WTC11 (cell line): ENCODE data around the gene NKD1.

Experiments
- ATF3 ChIP-seq: sonication (generic); formaldehyde crosslinking; conservative IDR thresholded peaks from 2 replicates; pipeline ENCODE4 v1.8.1; 2022; ENCODE audit warnings: mild to moderate bottlenecking, missing genetic modification reagents
- FOXP4 ChIP-seq: sonication (generic); formaldehyde crosslinking; IDR thresholded peaks from 2 replicates; pipeline ENCODE4 v1.8.0; 2022; ENCODE audit warnings: mild to moderate bottlenecking, missing genetic modification reagents
- MYBL2 ChIP-seq: sonication (generic); formaldehyde crosslinking; IDR thresholded peaks from 2 replicates; pipeline ENCODE4 v1.8.1; 2023; ENCODE audit warnings: mild to moderate bottlenecking, moderate library complexity, missing genetic modification reagents
- NFATC4 ChIP-seq: fragments of 250-450 bp; sonication (Bioruptor Pico); IDR thresholded peaks from 2 replicates; pipeline ENCODE4 v1.9.0; 2021; ENCODE audit warnings: mild to moderate bottlenecking
- NR2C2 ChIP-seq: sonication (generic); formaldehyde crosslinking; IDR thresholded peaks from 2 replicates; pipeline ENCODE4 v1.8.0; 2022; ENCODE audit warnings: mild to moderate bottlenecking, missing genetic modification reagents
- PRDM15 ChIP-seq: sonication (generic); formaldehyde crosslinking; IDR thresholded peaks from 2 replicates; pipeline ENCODE4 v1.8.0; 2022; ENCODE audit warnings: missing genetic modification reagents
- TEAD1 ChIP-seq: sonication (generic); formaldehyde crosslinking; IDR thresholded peaks from 2 replicates; pipeline ENCODE4 v1.8.0; 2022; ENCODE audit warnings: mild to moderate bottlenecking, missing genetic modification reagents
- ZBTB43 ChIP-seq: sonication (generic); formaldehyde crosslinking; IDR thresholded peaks from 2 replicates; pipeline ENCODE4 v1.8.1; 2023; ENCODE audit warnings: mild to moderate bottlenecking, missing genetic modification reagents
- ZNF263 ChIP-seq: sonication (generic); formaldehyde crosslinking; IDR thresholded peaks from 2 replicates; pipeline ENCODE4 v1.8.1; 2022; ENCODE audit warnings: low read depth, mild to moderate bottlenecking, moderate library complexity, missing genetic modification reagents
- ZNF423 ChIP-seq: fragments of 250-450 bp; sonication (Bioruptor Pico); IDR thresholded peaks from 2 replicates; pipeline ENCODE4 v2.1.2; 2022; ENCODE audit warnings: mild to moderate bottlenecking, moderate library complexity
- TF ChIP-seq, protein P1 (sequence below): fragments of 200-600 bp; IDR thresholded peaks from 2 replicates; pipeline ENCODE4 v1.8.0; 2022; ENCODE audit warnings: antibody characterized with exemption
- TF ChIP-seq, protein P2 (sequence below): sonication (generic); formaldehyde crosslinking; IDR thresholded peaks from 2 replicates; pipeline ENCODE4 v1.8.1; 2023; ENCODE audit warnings: mild to moderate bottlenecking, missing genetic modification reagents, moderate library complexity
- TF ChIP-seq, protein P3 (sequence below): sonication (generic); formaldehyde crosslinking; IDR thresholded peaks from 2 replicates; pipeline ENCODE4 v1.8.0; 2022; ENCODE audit warnings: mild to moderate bottlenecking, missing genetic modification reagents

GRCh38 chr16:50671644-50672260 lies 123.6 kb downstream of the NKD1 start:
- TF ChIP-seq PRDM15 = no peak
- TF ChIP-seq, protein P1, sequence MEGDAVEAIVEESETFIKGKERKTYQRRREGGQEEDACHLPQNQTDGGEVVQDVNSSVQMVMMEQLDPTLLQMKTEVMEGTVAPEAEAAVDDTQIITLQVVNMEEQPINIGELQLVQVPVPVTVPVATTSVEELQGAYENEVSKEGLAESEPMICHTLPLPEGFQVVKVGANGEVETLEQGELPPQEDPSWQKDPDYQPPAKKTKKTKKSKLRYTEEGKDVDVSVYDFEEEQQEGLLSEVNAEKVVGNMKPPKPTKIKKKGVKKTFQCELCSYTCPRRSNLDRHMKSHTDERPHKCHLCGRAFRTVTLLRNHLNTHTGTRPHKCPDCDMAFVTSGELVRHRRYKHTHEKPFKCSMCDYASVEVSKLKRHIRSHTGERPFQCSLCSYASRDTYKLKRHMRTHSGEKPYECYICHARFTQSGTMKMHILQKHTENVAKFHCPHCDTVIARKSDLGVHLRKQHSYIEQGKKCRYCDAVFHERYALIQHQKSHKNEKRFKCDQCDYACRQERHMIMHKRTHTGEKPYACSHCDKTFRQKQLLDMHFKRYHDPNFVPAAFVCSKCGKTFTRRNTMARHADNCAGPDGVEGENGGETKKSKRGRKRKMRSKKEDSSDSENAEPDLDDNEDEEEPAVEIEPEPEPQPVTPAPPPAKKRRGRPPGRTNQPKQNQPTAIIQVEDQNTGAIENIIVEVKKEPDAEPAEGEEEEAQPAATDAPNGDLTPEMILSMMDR = peak; percentile 81
- TF ChIP-seq MYBL2 (CRISPR knock-in tag) = no peak
- no peak for TF ChIP-seq ZNF423 (CRISPR knock-in tag)
- TF ChIP-seq, protein P2, sequence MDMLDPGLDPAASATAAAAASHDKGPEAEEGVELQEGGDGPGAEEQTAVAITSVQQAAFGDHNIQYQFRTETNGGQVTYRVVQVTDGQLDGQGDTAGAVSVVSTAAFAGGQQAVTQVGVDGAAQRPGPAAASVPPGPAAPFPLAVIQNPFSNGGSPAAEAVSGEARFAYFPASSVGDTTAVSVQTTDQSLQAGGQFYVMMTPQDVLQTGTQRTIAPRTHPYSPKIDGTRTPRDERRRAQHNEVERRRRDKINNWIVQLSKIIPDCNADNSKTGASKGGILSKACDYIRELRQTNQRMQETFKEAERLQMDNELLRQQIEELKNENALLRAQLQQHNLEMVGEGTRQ (CRISPR knock-in tag) = no peak
- TF ChIP-seq ZNF263 (CRISPR knock-in tag) = no peak
- TF ChIP-seq ATF3 (CRISPR knock-in tag) = no peak
- no peak for TF ChIP-seq NFATC4 (CRISPR knock-in tag)
- TF ChIP-seq TEAD1 = no peak
- TF ChIP-seq NR2C2 (CRISPR knock-in tag) = no peak
- no peak for TF ChIP-seq FOXP4 (CRISPR knock-in tag)
- no peak for TF ChIP-seq ZBTB43
- TF ChIP-seq, protein P3, sequence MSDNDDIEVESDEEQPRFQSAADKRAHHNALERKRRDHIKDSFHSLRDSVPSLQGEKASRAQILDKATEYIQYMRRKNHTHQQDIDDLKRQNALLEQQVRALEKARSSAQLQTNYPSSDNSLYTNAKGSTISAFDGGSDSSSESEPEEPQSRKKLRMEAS = no peak
